ENCODE data around the gene NAIF1. TPM values are rescaled to one million over a fixed set of nuclear protein-coding genes. Genes with fewer than 3 reads are reported as not detected.

The NAIF1 gene
- total and polyA plus RNA-seq, 5 donors from 2014 or later, result 7.8 to 16.8 (median 12.9) TPM

DNA sequence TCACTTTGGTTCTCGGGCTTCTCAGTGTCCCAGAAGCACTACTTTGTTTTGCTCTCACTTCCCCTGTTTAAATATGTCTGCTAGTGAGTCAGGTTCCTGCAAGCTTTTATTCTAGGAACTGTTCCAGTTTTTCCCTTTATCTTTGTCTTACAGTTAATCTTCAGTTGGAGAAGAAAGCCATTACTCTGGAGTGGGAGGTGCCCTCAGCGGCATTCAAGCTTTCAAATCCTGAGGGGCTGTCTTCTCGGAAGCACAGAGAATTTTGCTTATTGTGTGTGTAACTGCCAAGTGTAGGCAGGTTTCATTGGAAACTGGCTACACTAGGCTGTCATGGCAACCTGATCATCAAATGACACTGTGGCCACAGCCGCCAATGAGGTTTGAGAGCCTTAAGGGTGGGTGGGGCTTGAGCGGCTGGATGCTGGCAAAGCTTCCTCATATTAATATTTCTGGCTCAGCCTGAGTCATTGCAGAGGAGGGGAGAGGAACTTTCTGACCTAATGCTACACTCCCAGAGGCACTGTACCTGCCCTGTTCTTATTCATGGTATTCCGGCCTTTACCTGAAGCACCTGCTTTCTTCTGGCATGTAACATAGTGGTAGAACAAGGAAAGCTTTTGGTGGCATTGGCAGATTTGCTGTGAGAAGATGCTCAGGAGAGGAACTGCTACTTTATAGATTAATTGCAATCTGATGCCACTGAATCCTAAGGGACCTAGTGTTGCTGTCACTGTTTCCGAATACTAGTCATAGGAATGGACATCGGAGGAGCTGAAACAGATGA is 27.2 kb upstream of the NAIF1 start:
- DNase-seq, result peak; percentile 67 to 90 (median 69)
- Histone ChIP-seq H3K4me1 (ENCODE audit: control insufficient read depth, insufficient read depth, low read length, poor library complexity, severe bottlenecking) (peaks cover 65% of the 10 kb centered on the region), H3K27me3 (ENCODE audit: control insufficient read depth, insufficient read depth, low read length) (no peaks in the 10 kb centered on the region), H3K27ac (ENCODE audit: insufficient read depth, low read length, poor library complexity, severe bottlenecking) (peak overlapping the region; percentile 71), H3K36me3 (ENCODE audit: control insufficient read depth, insufficient read depth, low read length) (peaks cover 3% of the 10 kb centered on the region), H3K4me3 (ENCODE audit: low read depth, low read length) (peak overlapping the region; percentile 58), H3K9me3 (ENCODE audit: control insufficient read depth in 2 of 2, low read length in 2 of 2) (no peaks in the 10 kb centered on the region)
- peak; percentile 92 to 93 for ATAC-seq (ENCODE audit: low read depth in 2 of 2)
- Mint-ChIP-seq H3K27ac (peak overlapping the region; percentile 90 to 94 (median 94)), H3K4me1 (peaks cover 19 to 88% (median 45%) of the 10 kb centered on the region in 4 donors), H3K36me3 (peaks cover 5% of the 10 kb centered on the region), H3K9me3 (no peaks in the 10 kb centered on the region), H3K4me3 (peak overlapping the region; percentile 46 to 88 (median 74)), H3K27me3 (no peaks in the 10 kb centered on the region)

DNA sequence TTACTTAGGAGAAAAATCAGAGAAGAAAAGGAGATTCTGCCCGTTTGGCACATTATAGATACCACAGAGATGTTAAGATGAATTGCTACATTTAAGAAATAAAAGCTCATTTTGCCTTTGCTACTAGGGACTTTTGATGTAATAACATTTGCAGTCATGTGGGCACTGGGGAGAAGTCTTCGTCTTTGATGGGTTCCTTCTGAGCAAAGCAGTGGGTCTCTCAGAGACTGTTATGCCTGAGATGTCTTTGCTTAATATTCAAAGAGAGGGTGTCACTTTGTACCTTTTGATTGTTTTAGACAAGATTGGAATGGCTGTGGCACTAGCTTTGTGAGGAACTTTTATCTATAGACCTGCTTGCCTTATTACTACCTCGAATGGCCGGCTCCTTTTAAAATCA is 25.9 kb upstream of the NAIF1 start:
- H3K27me3 Mint-ChIP-seq, result no peaks in the 10 kb centered on the region
- Histone ChIP-seq H3K27me3 (ENCODE audit: control insufficient read depth, insufficient read depth, low read length) (no peaks in the 10 kb centered on the region), H3K4me1 (ENCODE audit: control insufficient read depth, insufficient read depth, low read length, poor library complexity, severe bottlenecking) (peaks cover 62% of the 10 kb centered on the region), H3K9me3 (ENCODE audit: control insufficient read depth in 2 of 2, low read length in 2 of 2) (no peaks in the 10 kb centered on the region), H3K27ac (ENCODE audit: insufficient read depth, low read length, poor library complexity, severe bottlenecking) (peak overlapping the region; percentile 71), H3K36me3 (ENCODE audit: control insufficient read depth, insufficient read depth, low read length) (peaks cover 3% of the 10 kb centered on the region), H3K4me3 (ENCODE audit: low read depth, low read length) (peak overlapping the region; percentile 15)
- H3K4me3 Mint-ChIP-seq, result peak overlapping the region in 3 of 4 donors; percentile 10 to 78 (median 31)
- peaks cover 19 to 86% (median 46%) of the 10 kb centered on the region in 4 donors for H3K4me1 Mint-ChIP-seq
- H3K27ac Mint-ChIP-seq, result peak overlapping the region; percentile 86 to 94 (median 90)
- DNase-seq, result no peak
- H3K36me3 Mint-ChIP-seq, result peaks cover 5% of the 10 kb centered on the region
- no peaks in the 10 kb centered on the region for H3K9me3 Mint-ChIP-seq
- no peak for ATAC-seq (ENCODE audit: low read depth in 2 of 2)

DNA sequence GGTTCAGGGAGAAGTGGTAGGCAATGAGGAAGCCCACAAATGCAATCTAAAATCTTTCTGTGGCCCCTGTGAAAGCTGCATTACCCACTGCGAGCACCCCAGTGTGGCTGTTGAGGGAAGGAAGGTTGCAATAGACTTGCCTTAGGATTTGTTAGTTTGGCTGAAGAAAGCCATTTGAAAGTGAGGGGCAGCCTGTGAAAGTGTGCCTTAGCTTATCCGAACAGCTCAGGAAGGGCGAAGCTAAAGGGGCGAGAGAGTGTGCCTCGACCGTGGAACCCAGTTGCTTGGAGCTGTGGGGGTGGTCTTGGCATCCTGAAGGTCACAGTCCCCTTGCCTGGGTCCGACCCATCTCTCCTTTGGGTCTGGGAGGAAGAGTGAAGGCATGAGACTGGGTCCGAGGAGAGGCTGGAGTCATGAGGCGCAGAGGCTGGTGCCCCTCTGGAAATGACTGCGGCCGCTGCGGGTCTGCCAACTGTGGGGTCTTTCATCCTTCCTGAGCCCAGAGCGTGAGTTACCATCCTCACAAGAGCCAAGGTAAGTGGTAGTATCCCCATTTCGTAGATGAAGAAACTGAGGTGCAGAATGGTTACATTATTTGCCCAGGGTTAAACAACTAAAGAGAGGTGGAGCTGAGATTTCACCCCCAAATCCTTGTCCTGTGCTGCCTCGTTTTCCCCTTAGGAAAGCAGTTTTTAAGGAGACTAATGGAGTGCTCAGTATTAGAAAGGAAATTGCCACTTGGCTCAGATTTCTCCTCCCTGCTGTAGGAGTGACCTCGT is 25.3 kb upstream of the NAIF1 start:
- Mint-ChIP-seq H3K9me3 (no peaks in the 10 kb centered on the region), H3K36me3 (peaks cover 9% of the 10 kb centered on the region), H3K4me1 (peaks cover 24 to 87% (median 47%) of the 10 kb centered on the region in 4 donors), H3K27me3 (no peaks in the 10 kb centered on the region), H3K4me3 (peak overlapping the region; percentile 10 to 78 (median 48)), H3K27ac (peak overlapping the region; percentile 86 to 92 (median 90))
- no peak overlapping the region for H3K4me3 ChIP-seq (ENCODE audit: low read depth, low read length)
- DNase-seq (no peak), ATAC-seq (ENCODE audit: low read depth in 2 of 2) (no peak)
- H3K27ac ChIP-seq (ENCODE audit: insufficient read depth, low read length, poor library complexity, severe bottlenecking), result peak overlapping the region; percentile 71
- no peaks in the 10 kb centered on the region for H3K9me3 ChIP-seq (ENCODE audit: control insufficient read depth in 2 of 2, low read length in 2 of 2)
- no peaks in the 10 kb centered on the region for H3K27me3 ChIP-seq (ENCODE audit: control insufficient read depth, insufficient read depth, low read length)
- H3K36me3 ChIP-seq (ENCODE audit: control insufficient read depth, insufficient read depth, low read length), result peaks cover 3% of the 10 kb centered on the region
- peaks cover 58% of the 10 kb centered on the region for H3K4me1 ChIP-seq (ENCODE audit: control insufficient read depth, insufficient read depth, low read length, poor library complexity, severe bottlenecking)

DNA sequence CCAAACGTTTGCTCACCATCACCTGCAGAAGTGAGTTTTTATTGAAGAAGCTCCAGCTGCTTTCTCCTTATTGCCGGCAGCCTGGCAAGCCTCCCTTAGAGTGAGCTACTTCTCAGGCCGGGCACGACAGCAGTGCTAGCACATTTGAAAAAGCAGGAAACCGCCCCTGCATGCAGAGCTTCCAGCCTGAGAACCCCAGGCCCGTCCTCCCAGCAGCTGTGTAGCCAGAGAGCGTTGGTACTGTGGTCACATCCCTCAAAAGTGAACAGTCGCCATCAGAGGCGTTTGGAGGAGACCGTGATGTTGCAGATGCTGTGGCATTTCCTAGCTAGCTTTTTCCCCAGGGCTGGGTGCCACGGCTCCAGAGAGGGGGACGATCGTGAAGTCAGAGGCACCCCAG is 24.5 kb upstream of the NAIF1 start:
- no peak overlapping the region for H3K27ac ChIP-seq (ENCODE audit: insufficient read depth, low read length, poor library complexity, severe bottlenecking)
- DNase-seq (no peak), ATAC-seq (ENCODE audit: low read depth in 2 of 2) (no peak)
- Mint-ChIP-seq H3K4me1 (peaks cover 24 to 82% (median 45%) of the 10 kb centered on the region in 4 donors), H3K27ac (peak overlapping the region; percentile 79 to 90 (median 81)), H3K36me3 (peaks cover 10% of the 10 kb centered on the region), H3K4me3 (peak overlapping the region in 3 of 4 donors; percentile 29 to 74 (median 49)), H3K27me3 (no peaks in the 10 kb centered on the region), H3K9me3 (no peaks in the 10 kb centered on the region)
- no peaks in the 10 kb centered on the region for H3K9me3 ChIP-seq (ENCODE audit: control insufficient read depth in 2 of 2, low read length in 2 of 2)
- no peak overlapping the region for H3K4me3 ChIP-seq (ENCODE audit: low read depth, low read length)
- H3K27me3 ChIP-seq (ENCODE audit: control insufficient read depth, insufficient read depth, low read length), result no peaks in the 10 kb centered on the region
- H3K4me1 ChIP-seq (ENCODE audit: control insufficient read depth, insufficient read depth, low read length, poor library complexity, severe bottlenecking), result peaks cover 56% of the 10 kb centered on the region
- H3K36me3 ChIP-seq (ENCODE audit: control insufficient read depth, insufficient read depth, low read length), result peaks cover 3% of the 10 kb centered on the region

DNA sequence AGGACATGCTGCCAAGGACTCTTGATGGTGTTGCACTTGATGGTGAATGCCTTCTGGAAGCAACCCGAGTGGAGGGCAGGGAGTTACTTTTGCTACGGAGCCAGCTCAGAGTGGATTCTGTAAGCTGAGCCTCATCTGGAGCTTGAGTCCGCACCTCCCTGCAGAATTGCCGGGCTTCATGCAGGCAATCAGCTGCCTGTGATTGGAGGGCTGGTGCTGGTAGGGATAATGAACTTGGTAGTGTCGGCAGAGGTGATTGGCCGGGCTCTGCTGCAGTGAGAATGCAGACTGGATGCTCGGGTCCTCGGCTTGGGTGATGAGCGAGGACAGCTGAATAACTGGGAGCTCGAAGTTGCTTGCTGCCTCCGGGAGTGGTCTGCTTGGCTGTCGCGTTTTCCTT is 24.0 kb upstream of the NAIF1 start:
- H3K4me1 ChIP-seq (ENCODE audit: control insufficient read depth, insufficient read depth, low read length, poor library complexity, severe bottlenecking), result peaks cover 56% of the 10 kb centered on the region
- no peak overlapping the region for H3K27ac ChIP-seq (ENCODE audit: insufficient read depth, low read length, poor library complexity, severe bottlenecking)
- H3K4me1 Mint-ChIP-seq, result peaks cover 21 to 80% (median 42%) of the 10 kb centered on the region in 4 donors

DNA sequence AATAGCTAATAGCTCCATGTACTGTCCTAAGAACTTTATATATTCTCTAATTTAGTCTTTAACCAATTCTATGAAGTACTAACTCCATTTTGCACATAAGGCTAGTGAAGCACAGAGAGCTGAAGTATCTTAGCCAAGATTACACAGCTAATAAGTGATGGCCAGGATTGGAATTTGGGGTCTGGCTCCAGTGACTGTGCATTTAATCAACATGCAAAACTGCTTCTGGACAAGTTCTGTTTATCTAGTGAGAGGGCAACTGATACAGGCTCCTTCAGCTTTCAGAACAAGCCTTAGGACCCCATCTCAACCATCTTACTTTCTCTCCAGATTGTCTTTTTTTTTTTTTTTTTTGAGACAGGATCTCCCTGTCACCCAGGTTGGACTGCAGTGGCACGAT is 22.2 kb upstream of the NAIF1 start:
- Histone ChIP-seq H3K27ac (ENCODE audit: insufficient read depth, low read length, poor library complexity, severe bottlenecking) (no peak overlapping the region), H3K36me3 (ENCODE audit: control insufficient read depth, insufficient read depth, low read length) (peaks cover 8% of the 10 kb centered on the region), H3K9me3 (ENCODE audit: control insufficient read depth in 2 of 2, low read length in 2 of 2) (no peaks in the 10 kb centered on the region), H3K27me3 (ENCODE audit: control insufficient read depth, insufficient read depth, low read length) (no peaks in the 10 kb centered on the region), H3K4me3 (ENCODE audit: low read depth, low read length) (no peak overlapping the region), H3K4me1 (ENCODE audit: control insufficient read depth, insufficient read depth, low read length, poor library complexity, severe bottlenecking) (peaks cover 50% of the 10 kb centered on the region)
- H3K27ac Mint-ChIP-seq, result peak overlapping the region in 2 of 3 donors; percentile 65 to 71
- no peaks in the 10 kb centered on the region for H3K27me3 Mint-ChIP-seq
- H3K4me3 Mint-ChIP-seq, result no peak overlapping the region
- DNase-seq (no peak), ATAC-seq (ENCODE audit: low read depth in 2 of 2) (no peak)
- H3K4me1 Mint-ChIP-seq, result peaks cover 19 to 81% (median 42%) of the 10 kb centered on the region in 4 donors
- no peaks in the 10 kb centered on the region for H3K9me3 Mint-ChIP-seq
- H3K36me3 Mint-ChIP-seq, result peaks cover 11% of the 10 kb centered on the region

More for the DNA sequence above, 24.0 kb upstream of the NAIF1 start:
- Histone ChIP-seq H3K36me3 (ENCODE audit: control insufficient read depth, insufficient read depth, low read length) (peaks cover 4% of the 10 kb centered on the region), H3K27me3 (ENCODE audit: control insufficient read depth, insufficient read depth, low read length) (no peaks in the 10 kb centered on the region), H3K9me3 (ENCODE audit: control insufficient read depth in 2 of 2, low read length in 2 of 2) (no peaks in the 10 kb centered on the region), H3K4me3 (ENCODE audit: low read depth, low read length) (no peak overlapping the region)
- Mint-ChIP-seq H3K27me3 (no peaks in the 10 kb centered on the region), H3K27ac (peak overlapping the region in 2 of 3 donors; percentile 90 to 91), H3K4me3 (no peak overlapping the region), H3K9me3 (no peaks in the 10 kb centered on the region), H3K36me3 (peaks cover 10% of the 10 kb centered on the region)
- DNase-seq (no peak), ATAC-seq (ENCODE audit: low read depth in 2 of 2) (no peak)

DNA sequence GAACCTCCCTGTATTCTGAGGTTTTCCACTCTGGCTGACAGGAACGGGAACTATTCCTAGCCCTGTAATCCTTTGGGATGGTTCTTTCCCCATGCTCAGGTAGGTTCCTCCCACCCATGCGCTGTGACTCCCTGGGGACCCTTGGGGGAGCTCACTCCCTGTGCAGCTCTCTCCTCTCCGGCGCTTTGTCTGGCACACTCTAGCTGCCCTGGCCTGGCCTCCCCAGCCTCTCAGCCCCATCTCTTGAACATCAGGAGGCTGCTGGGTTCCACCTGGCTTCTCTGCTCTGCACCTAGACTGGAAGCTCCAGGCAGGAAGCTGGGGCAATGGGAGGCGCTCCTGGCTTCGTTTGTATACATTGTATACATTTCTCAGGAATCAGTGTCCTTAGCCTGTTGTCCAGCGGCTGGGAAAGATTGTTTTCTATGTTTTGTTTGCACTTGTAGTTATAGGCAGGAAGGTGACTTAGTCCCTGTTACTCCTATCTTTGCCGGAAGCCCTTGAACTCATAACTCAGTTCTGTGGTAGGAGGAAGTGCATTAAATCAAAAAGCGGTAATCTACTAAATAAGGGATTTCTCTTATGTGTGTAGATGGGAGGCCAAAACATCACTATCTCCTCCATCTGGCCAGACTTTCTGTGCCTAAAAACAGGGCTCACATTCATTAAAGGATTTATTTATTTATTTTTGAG is 21.3 kb upstream of the NAIF1 start:
- Histone ChIP-seq H3K4me1 (ENCODE audit: control insufficient read depth, insufficient read depth, low read length, poor library complexity, severe bottlenecking) (peaks cover 41% of the 10 kb centered on the region), H3K4me3 (ENCODE audit: low read depth, low read length) (peak overlapping the region; percentile 18), H3K27ac (ENCODE audit: insufficient read depth, low read length, poor library complexity, severe bottlenecking) (no peak overlapping the region), H3K27me3 (ENCODE audit: control insufficient read depth, insufficient read depth, low read length) (no peaks in the 10 kb centered on the region), H3K36me3 (ENCODE audit: control insufficient read depth, insufficient read depth, low read length) (peaks cover 8% of the 10 kb centered on the region), H3K9me3 (ENCODE audit: control insufficient read depth in 2 of 2, low read length in 2 of 2) (no peaks in the 10 kb centered on the region)
- Mint-ChIP-seq H3K4me3 (peak overlapping the region in 3 of 4 donors; percentile 24 to 61 (median 49)), H3K27ac (peak overlapping the region in 2 of 3 donors; percentile 49 to 83), H3K4me1 (peaks cover 20 to 78% (median 43%) of the 10 kb centered on the region in 4 donors), H3K27me3 (no peaks in the 10 kb centered on the region), H3K9me3 (no peaks in the 10 kb centered on the region), H3K36me3 (peaks cover 14% of the 10 kb centered on the region)
- DNase-seq (peak in 1 of 3 donors; percentile 38), ATAC-seq (ENCODE audit: low read depth in 2 of 2) (peak; percentile 45 to 57)
